ENCODE data around the gene NKD2. TPM values are rescaled to one million over a fixed set of nuclear protein-coding genes. Genes with fewer than 3 reads are reported as not detected.

Gene NKD2
- polyA plus RNA-seq, 1 of the 3 experiments (the other 2 are of a cell fraction), result not detected

DNA sequence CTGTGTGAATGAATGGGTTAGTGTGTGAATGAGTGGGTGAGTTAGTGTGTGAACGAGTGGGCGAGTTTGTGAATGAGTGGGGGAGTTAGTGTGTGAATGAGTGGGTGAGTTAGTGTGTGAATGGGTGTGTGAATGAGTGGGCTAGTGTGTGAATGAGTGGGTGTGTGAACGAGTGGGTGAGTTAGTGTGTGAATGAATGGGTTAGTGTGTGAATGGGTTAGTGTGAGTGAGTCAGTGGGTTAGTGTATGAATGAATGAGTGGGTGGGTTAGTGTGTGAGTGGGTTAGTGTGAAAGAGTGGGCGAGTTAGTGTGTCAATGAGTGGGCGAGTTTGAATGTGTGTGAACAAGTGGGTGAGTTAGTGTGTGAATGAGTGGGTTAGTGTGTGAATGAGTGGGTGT is 35.5 kb downstream of the NKD2 start:
- 24% methylated on average over 5 of the region's 5 CpGs for WGBS (ENCODE audit: low lambda C conversion rate)
- H3K27me3 ChIP-seq (ENCODE audit: insufficient read depth), result no peaks in the 10 kb centered on the region
- H3K9me3 ChIP-seq, result no peaks in the 10 kb centered on the region
- no peak overlapping the region for H2AFZ ChIP-seq (ENCODE audit: low read depth)
- H3K4me2 ChIP-seq, result no peak overlapping the region
- CTCF ChIA-PET, result no interaction called here
- no peak overlapping the region for H3K9ac ChIP-seq
- H4K20me1 ChIP-seq (ENCODE audit: insufficient read depth), result no peaks in the 10 kb centered on the region
- H3K4me1 ChIP-seq (ENCODE audit: control insufficient read depth in 1 of 2, insufficient read depth in 2 of 2, low read depth in 1 of 2, low read length in 1 of 2), result no peaks in the 10 kb centered on the region
- H3K9me2 ChIP-seq, result no peaks in the 10 kb centered on the region
- no peaks in the 10 kb centered on the region for H3K36me3 ChIP-seq (replicated peaks in 1 of 2; ENCODE audit: control insufficient read depth in 1 of 2, insufficient read depth in 2 of 2, low read length in 1 of 2)
- H3F3A ChIP-seq (replicated peaks; ENCODE audit: insufficient read depth), result no peaks in the 10 kb centered on the region
- TF ChIP-seq IRF3 (IDR thresholded peaks at IDR 0.05; ENCODE audit: low read depth, low read length) (no peak), MXI1 (IDR thresholded peaks at IDR 0.05; ENCODE audit: low read depth, low read length) (no peak)
- H3K27ac ChIP-seq (ENCODE audit: low read depth in 2 of 2, low read length in 1 of 2), result no peak overlapping the region
- H3K4me3 ChIP-seq (ENCODE audit: low read depth in 2 of 2, low read length in 1 of 2), result no peak overlapping the region
- POLR2A ChIA-PET, result no interaction called here
- H3K79me2 ChIP-seq (ENCODE audit: insufficient read depth), result no peaks in the 10 kb centered on the region
- DNase-seq, result no peak

GRCh38 chr5:1045960-1046560 is 37.5 kb downstream of the NKD2 start:
- ChIA-PET POLR2A (no interaction called here), CTCF (no interaction called here)
- Histone ChIP-seq H2AFZ (ENCODE audit: low read depth) (no peak overlapping the region), H3K36me3 (replicated peaks in 1 of 2; ENCODE audit: control insufficient read depth in 1 of 2, insufficient read depth in 2 of 2, low read length in 1 of 2) (no peaks in the 10 kb centered on the region), H3K4me2 (no peak overlapping the region), H3K9me2 (no peaks in the 10 kb centered on the region), H3K9me3 (no peaks in the 10 kb centered on the region), H3K79me2 (ENCODE audit: insufficient read depth) (no peaks in the 10 kb centered on the region), H3K4me1 (ENCODE audit: control insufficient read depth in 1 of 2, insufficient read depth in 2 of 2, low read depth in 1 of 2, low read length in 1 of 2) (peaks cover 0 to 3% of the 10 kb centered on the region in 2 experiments; a peak in 1 of 4 replicates), H3K4me3 (ENCODE audit: low read depth in 2 of 2, low read length in 1 of 2) (no peak overlapping the region), H3K27ac (ENCODE audit: low read depth in 2 of 2, low read length in 1 of 2) (no peak overlapping the region), H3K9ac (no peak overlapping the region), H4K20me1 (ENCODE audit: insufficient read depth) (no peaks in the 10 kb centered on the region), H3K27me3 (ENCODE audit: insufficient read depth) (no peaks in the 10 kb centered on the region), H3F3A (replicated peaks; ENCODE audit: insufficient read depth) (no peaks in the 10 kb centered on the region)
- WGBS (ENCODE audit: low lambda C conversion rate), result 52% methylated on average over 9 of the region's 9 CpGs
- no peak for TF ChIP-seq RXRA (IDR thresholded peaks at IDR 0.05; ENCODE audit: borderline replicate concordance, low read depth)
- TF ChIP-seq NFIC (IDR thresholded peaks at IDR 0.05; ENCODE audit: borderline replicate concordance), result no peak
- TF ChIP-seq TCF12 (IDR thresholded peaks at IDR 0.05), result no peak
- no peak for TF ChIP-seq TEAD4 (IDR thresholded peaks at IDR 0.05; ENCODE audit: borderline replicate concordance, insufficient read depth)
- TF ChIP-seq, protein P1, sequence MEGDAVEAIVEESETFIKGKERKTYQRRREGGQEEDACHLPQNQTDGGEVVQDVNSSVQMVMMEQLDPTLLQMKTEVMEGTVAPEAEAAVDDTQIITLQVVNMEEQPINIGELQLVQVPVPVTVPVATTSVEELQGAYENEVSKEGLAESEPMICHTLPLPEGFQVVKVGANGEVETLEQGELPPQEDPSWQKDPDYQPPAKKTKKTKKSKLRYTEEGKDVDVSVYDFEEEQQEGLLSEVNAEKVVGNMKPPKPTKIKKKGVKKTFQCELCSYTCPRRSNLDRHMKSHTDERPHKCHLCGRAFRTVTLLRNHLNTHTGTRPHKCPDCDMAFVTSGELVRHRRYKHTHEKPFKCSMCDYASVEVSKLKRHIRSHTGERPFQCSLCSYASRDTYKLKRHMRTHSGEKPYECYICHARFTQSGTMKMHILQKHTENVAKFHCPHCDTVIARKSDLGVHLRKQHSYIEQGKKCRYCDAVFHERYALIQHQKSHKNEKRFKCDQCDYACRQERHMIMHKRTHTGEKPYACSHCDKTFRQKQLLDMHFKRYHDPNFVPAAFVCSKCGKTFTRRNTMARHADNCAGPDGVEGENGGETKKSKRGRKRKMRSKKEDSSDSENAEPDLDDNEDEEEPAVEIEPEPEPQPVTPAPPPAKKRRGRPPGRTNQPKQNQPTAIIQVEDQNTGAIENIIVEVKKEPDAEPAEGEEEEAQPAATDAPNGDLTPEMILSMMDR (IDR thresholded peaks at IDR 0.05), result no peak
- TF ChIP-seq, protein P2, sequence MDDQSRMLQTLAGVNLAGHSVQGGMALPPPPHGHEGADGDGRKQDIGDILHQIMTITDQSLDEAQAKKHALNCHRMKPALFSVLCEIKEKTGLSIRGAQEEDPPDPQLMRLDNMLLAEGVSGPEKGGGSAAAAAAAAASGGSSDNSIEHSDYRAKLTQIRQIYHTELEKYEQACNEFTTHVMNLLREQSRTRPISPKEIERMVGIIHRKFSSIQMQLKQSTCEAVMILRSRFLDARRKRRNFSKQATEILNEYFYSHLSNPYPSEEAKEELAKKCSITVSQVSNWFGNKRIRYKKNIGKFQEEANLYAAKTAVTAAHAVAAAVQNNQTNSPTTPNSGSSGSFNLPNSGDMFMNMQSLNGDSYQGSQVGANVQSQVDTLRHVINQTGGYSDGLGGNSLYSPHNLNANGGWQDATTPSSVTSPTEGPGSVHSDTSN (IDR thresholded peaks at IDR 0.05), result no peak
- DNase-seq, result no peak
